HEK293 (cell line): ENCODE measurements around the gene CCDC141.

Source experiments
- ZEB2 ChIP-seq: fragments of 450-650 bp; formaldehyde crosslinking; IDR thresholded peaks from 2 replicates; pipeline ENCODE4 v1.5.1; 2016; ENCODE audit warnings: missing biosample characterization, missing genetic modification characterization
- ZNF174 ChIP-seq: fragments of 450-650 bp; formaldehyde crosslinking; IDR thresholded peaks from 2 replicates; pipeline ENCODE4 v1.5.0; 2017; ENCODE audit warnings: missing biosample characterization, mild to moderate bottlenecking, missing genetic modification characterization
- ZNF292 ChIP-seq: fragments of 450-650 bp; formaldehyde crosslinking; IDR thresholded peaks from 2 replicates; pipeline ENCODE4 v1.5.1; 2016; ENCODE audit warnings: low read depth, missing biosample characterization, missing genetic modification characterization, borderline replicate concordance
- ZNF596 ChIP-seq: fragments of 450-650 bp; IDR thresholded peaks from 2 replicates; pipeline ENCODE4 v1.5.0; 2018; ENCODE audit warnings: missing biosample characterization, mild to moderate bottlenecking, missing genetic modification characterization, moderate library complexity
- ZNF654 ChIP-seq: fragments of 450-650 bp; formaldehyde crosslinking; IDR thresholded peaks from 2 replicates; pipeline ENCODE4 v1.5.1; 2016; ENCODE audit warnings: low read depth, missing biosample characterization, missing genetic modification characterization
- ZNF677 ChIP-seq: fragments of 450-650 bp; IDR thresholded peaks from 2 replicates; pipeline ENCODE4 v1.5.0; 2018; ENCODE audit warnings: missing biosample characterization, mild to moderate bottlenecking, missing genetic modification characterization, moderate library complexity
- ZNF843 ChIP-seq: fragments of 450-650 bp; formaldehyde crosslinking; IDR thresholded peaks from 2 replicates; pipeline ENCODE4 v1.5.1; 2016; ENCODE audit warnings: missing biosample characterization, missing genetic modification characterization
- TF ChIP-seq, protein P1 (sequence below): fragments of 450-650 bp; formaldehyde crosslinking; IDR thresholded peaks from 2 replicates; pipeline ENCODE4 v1.5.1; 2016; ENCODE audit warnings: missing biosample characterization, missing genetic modification characterization
- TF ChIP-seq, protein P2 (sequence below): fragments of 450-650 bp; formaldehyde crosslinking; IDR thresholded peaks from 2 replicates; pipeline ENCODE4 v1.5.1; 2016; ENCODE audit warnings: missing biosample characterization, missing genetic modification characterization, low read depth
- TF ChIP-seq, protein P3 (sequence below): fragments of 450-650 bp; formaldehyde crosslinking; IDR thresholded peaks from 2 replicates; pipeline ENCODE4; 2016; ENCODE audit warnings: missing biosample characterization, missing genetic modification characterization

DNA sequence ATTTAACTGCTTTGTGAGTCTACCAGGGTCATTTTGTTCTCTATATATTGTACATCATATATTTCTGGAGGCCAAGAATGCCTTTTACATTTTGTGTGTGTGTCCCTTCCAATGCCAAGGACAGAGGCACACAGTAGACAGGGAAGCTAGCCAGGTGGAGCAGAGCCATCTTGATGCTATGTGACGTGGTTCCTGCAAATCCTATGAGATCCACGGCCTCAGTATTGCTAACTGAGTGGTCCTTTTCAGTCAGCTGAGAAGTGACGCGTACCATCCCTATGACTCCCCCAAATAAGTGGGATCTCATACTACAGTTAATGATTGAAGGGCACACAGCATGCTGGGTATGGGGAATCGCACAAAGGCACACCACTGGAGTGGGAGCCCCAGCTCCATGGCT lies 27.3 kb downstream of the CCDC141 start:
- TF ChIP-seq ZNF596 (tag by site-specific recombination) (no peak), ZEB2 (tag by site-specific recombination) (no peak), ZNF174 (no peak), ZNF292 (no peak), ZNF654 (no peak), ZNF677 (tag by site-specific recombination) (no peak), ZNF843 (no peak)
- TF ChIP-seq, protein P1, sequence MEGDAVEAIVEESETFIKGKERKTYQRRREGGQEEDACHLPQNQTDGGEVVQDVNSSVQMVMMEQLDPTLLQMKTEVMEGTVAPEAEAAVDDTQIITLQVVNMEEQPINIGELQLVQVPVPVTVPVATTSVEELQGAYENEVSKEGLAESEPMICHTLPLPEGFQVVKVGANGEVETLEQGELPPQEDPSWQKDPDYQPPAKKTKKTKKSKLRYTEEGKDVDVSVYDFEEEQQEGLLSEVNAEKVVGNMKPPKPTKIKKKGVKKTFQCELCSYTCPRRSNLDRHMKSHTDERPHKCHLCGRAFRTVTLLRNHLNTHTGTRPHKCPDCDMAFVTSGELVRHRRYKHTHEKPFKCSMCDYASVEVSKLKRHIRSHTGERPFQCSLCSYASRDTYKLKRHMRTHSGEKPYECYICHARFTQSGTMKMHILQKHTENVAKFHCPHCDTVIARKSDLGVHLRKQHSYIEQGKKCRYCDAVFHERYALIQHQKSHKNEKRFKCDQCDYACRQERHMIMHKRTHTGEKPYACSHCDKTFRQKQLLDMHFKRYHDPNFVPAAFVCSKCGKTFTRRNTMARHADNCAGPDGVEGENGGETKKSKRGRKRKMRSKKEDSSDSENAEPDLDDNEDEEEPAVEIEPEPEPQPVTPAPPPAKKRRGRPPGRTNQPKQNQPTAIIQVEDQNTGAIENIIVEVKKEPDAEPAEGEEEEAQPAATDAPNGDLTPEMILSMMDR, result no peak
- TF ChIP-seq, protein P2, sequence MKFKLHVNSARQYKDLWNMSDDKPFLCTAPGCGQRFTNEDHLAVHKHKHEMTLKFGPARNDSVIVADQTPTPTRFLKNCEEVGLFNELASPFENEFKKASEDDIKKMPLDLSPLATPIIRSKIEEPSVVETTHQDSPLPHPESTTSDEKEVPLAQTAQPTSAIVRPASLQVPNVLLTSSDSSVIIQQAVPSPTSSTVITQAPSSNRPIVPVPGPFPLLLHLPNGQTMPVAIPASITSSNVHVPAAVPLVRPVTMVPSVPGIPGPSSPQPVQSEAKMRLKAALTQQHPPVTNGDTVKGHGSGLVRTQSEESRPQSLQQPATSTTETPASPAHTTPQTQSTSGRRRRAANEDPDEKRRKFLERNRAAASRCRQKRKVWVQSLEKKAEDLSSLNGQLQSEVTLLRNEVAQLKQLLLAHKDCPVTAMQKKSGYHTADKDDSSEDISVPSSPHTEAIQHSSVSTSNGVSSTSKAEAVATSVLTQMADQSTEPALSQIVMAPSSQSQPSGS (tag by site-specific recombination), result no peak
- TF ChIP-seq, protein P3, sequence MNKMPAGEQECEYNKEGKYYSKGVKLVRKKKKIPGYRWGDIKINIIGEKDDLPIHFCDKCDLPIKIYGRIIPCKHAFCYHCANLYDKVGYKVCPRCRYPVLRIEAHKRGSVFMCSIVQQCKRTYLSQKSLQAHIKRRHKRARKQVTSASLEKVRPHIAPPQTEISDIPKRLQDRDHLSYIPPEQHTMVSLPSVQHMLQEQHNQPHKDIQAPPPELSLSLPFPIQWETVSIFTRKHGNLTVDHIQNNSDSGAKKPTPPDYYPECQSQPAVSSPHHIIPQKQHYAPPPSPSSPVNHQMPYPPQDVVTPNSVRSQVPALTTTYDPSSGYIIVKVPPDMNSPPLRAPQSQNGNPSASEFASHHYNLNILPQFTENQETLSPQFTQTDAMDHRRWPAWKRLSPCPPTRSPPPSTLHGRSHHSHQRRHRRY, result no peak
